Measurements from ENCODE around the gene FDX1. TPM values are rescaled to one million over a fixed set of nuclear protein-coding genes. Genes with fewer than 3 reads are reported as not detected.

FDX1 gene
- total and polyA plus RNA-seq, 2 experiments from 2014 or later = 42.5 to 45.4 TPM

DNA sequence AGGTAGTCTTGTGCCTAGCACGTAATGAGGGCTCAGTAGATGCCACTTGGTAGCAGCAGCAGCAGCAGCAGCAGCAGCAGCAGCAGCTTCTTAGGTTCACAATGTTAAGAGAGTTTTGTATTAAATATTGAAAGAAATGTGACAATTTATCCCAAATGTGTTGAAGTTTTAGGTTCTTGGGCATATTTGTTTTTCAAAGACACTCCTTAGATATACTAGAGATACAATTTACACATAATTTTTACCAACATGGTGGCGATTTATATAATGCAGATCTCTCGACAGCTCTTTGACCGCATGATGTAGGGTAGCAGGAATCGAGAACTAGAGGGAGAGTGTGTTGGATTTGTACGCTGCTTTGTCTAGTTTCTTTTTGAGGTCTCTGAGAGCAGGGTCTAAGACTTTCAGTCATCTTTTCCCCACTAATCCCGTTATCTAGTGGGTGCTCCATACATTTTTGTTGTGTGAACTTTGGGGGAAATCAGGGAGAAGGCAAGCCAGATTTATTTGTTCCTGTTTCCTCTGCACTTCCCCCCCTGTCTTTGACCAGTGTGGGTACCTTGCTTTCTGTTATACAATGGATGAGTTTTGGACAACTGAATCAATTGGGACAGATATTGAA lies 1.4 kb downstream of the FDX1 start:
- Histone ChIP-seq H2AFZ (peak overlapping the region; percentile 75), H4K20me1 (ENCODE audit: insufficient read depth, poor library complexity, severe bottlenecking) (peaks cover 34% of the 10 kb centered on the region), H3K4me2 (peak overlapping the region; percentile 95), H3K9me2 (replicated peaks; ENCODE audit: insufficient read depth) (no peaks in the 10 kb centered on the region), H3K36me3 (replicated peaks; ENCODE audit: insufficient read depth, low read depth) (no peaks in the 10 kb centered on the region), H3K4me1 (ENCODE audit: insufficient read depth) (peaks cover 22% of the 10 kb centered on the region), H3K4me3 (peak overlapping the region; percentile 98), H3K79me2 (peaks cover 57% of the 10 kb centered on the region), H3K9me3 (ENCODE audit: low read depth) (no peaks in the 10 kb centered on the region), H3K27me3 (no peaks in the 10 kb centered on the region), H3K27ac (peak overlapping the region; percentile 97)
- TF ChIP-seq EZH2 (IDR thresholded peaks at IDR 0.05; ENCODE audit: borderline replicate concordance) (no peak), EZH2phosphoT487 (IDR thresholded peaks at IDR 0.05; ENCODE audit: low read depth, severe bottlenecking, unreplicated experiment) (no peak)
- TF ChIP-seq, protein P1, sequence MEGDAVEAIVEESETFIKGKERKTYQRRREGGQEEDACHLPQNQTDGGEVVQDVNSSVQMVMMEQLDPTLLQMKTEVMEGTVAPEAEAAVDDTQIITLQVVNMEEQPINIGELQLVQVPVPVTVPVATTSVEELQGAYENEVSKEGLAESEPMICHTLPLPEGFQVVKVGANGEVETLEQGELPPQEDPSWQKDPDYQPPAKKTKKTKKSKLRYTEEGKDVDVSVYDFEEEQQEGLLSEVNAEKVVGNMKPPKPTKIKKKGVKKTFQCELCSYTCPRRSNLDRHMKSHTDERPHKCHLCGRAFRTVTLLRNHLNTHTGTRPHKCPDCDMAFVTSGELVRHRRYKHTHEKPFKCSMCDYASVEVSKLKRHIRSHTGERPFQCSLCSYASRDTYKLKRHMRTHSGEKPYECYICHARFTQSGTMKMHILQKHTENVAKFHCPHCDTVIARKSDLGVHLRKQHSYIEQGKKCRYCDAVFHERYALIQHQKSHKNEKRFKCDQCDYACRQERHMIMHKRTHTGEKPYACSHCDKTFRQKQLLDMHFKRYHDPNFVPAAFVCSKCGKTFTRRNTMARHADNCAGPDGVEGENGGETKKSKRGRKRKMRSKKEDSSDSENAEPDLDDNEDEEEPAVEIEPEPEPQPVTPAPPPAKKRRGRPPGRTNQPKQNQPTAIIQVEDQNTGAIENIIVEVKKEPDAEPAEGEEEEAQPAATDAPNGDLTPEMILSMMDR (IDR thresholded peaks at IDR 0.05; ENCODE audit: poor library complexity) = no peak
- DNase-seq (ENCODE audit: low spot score) = no peak
- 35% methylated on average over 7 of the region's 7 CpGs for WGBS (ENCODE audit: low lambda C conversion rate, missing lambda C conversion rate)

DNA sequence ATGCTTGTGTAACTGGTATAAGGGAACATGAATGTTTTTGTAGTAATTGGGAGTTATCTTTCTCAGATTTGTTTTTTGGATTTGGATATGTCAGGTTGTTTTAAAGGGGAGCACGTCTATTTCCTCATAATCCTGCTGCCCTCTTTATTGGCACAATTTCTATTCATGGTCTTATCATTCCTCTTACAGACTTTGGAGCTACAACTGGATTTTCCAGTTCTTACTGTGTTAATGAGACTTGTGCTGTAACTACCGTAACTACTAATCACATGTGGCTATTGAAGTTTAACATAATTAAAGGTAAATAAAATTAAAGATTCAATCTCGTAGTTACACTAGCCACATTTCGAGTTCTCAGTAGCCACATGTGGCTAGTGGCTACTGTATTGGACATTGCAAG lies 1.9 kb downstream of the FDX1 start:
- peaks cover 36% of the 10 kb centered on the region for H4K20me1 ChIP-seq (ENCODE audit: insufficient read depth, poor library complexity, severe bottlenecking)
- H3K4me1 ChIP-seq (ENCODE audit: insufficient read depth) = peaks cover 19% of the 10 kb centered on the region
- H3K36me3 ChIP-seq (replicated peaks; ENCODE audit: insufficient read depth, low read depth) = no peaks in the 10 kb centered on the region
- no peak overlapping the region for H2AFZ ChIP-seq
- H3K4me3 ChIP-seq = peak overlapping the region; percentile 98
- no peaks in the 10 kb centered on the region for H3K27me3 ChIP-seq
- DNase-seq (ENCODE audit: low spot score) = no peak
- no peaks in the 10 kb centered on the region for H3K9me3 ChIP-seq (ENCODE audit: low read depth)
- H3K79me2 ChIP-seq = peaks cover 59% of the 10 kb centered on the region
- TF ChIP-seq, protein P1 (IDR thresholded peaks at IDR 0.05; ENCODE audit: poor library complexity) = no peak
- TF ChIP-seq EZH2phosphoT487 (IDR thresholded peaks at IDR 0.05; ENCODE audit: low read depth, severe bottlenecking, unreplicated experiment) = no peak
- no peaks in the 10 kb centered on the region for H3K9me2 ChIP-seq (replicated peaks; ENCODE audit: insufficient read depth)
- H3K4me2 ChIP-seq = peak overlapping the region; percentile 95
- WGBS (ENCODE audit: low lambda C conversion rate, missing lambda C conversion rate) = 44% methylated on average over 4 of the region's 4 CpGs
- peak overlapping the region; percentile 97 for H3K27ac ChIP-seq

DNA sequence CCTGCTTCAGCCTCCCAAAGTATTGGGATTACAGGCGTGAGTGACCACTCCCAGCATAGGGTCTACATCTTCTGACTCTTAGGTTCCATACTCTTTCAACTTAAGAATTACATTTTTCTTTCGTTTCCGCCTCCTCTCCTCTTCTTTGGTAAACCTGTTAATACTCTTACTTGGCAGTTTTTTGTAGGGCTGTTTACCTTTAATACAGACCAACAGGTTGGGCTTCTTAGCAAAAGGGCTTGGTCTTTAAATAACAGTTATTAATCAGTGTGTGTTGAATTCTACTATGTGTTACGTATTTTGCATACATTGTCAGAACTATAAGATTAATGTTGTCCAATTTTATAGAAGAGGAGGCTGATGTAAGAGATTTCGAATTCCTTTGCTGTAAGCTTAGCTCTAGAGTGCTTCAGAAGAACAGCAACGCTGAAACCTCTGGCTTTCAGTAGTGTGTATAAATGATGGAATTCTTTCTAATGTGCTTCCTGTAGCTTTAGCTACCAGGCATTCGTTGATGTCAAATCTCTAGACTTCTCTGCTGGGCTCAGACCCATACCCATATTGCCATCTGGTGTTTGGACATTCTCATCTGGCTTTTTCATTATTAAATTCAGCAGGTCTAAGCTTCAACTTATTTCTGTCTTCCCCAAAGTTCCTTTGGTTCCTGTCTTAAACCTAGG lies 3.1 kb downstream of the FDX1 start:
- DNase-seq (ENCODE audit: low spot score) = no peak
- Histone ChIP-seq H3K4me2 (peak overlapping the region; percentile 95), H3K4me3 (no peak overlapping the region), H3K79me2 (peaks cover 70% of the 10 kb centered on the region), H2AFZ (no peak overlapping the region), H3K27ac (peak overlapping the region; percentile 97), H4K20me1 (ENCODE audit: insufficient read depth, poor library complexity, severe bottlenecking) (peaks cover 38% of the 10 kb centered on the region), H3K36me3 (replicated peaks; ENCODE audit: insufficient read depth, low read depth) (no peaks in the 10 kb centered on the region), H3K27me3 (no peaks in the 10 kb centered on the region), H3K9me3 (ENCODE audit: low read depth) (no peaks in the 10 kb centered on the region), H3K4me1 (ENCODE audit: insufficient read depth) (peaks cover 19% of the 10 kb centered on the region), H3K9me2 (replicated peaks; ENCODE audit: insufficient read depth) (no peaks in the 10 kb centered on the region)
- TF ChIP-seq, protein P1 (IDR thresholded peaks at IDR 0.05; ENCODE audit: poor library complexity) = peak; percentile 23
- no peak for TF ChIP-seq EZH2 (IDR thresholded peaks at IDR 0.05; ENCODE audit: borderline replicate concordance)
- WGBS (ENCODE audit: low lambda C conversion rate, missing lambda C conversion rate) = 76% methylated on average over 7 of the region's 7 CpGs

All from hepatocyte (in vitro differentiated cells).